Liver (tissue), 3 donors: ENCODE data around the gene GXYLT1.

ENCODE experiments used
- GABPA ChIP-seq, 2 donors: IDR thresholded peaks in 1 of 2; conservative IDR thresholded peaks in 1 of 2; 2 replicates each; pipeline ENCODE4 v1.6.1; 2016; ENCODE audit warnings: antibody characterized with exemption in 2 of 2, mild to moderate bottlenecking in 1 of 2, moderate library complexity in 1 of 2
- TAF1 ChIP-seq: conservative IDR thresholded peaks from 2 replicates; pipeline ENCODE4 v1.6.1; 2016; ENCODE audit warnings: antibody characterized with exemption, mild to moderate bottlenecking
- YY1 ChIP-seq: IDR thresholded peaks from 2 replicates; pipeline ENCODE4 v1.6.1; 2016; ENCODE audit warnings: antibody characterized with exemption, mild to moderate bottlenecking
- TF ChIP-seq, protein P1 (sequence below): fragments of 150-350 bp; IDR thresholded peaks from 2 replicates; pipeline ENCODE4 v1.5.1; 2017; ENCODE audit warnings: improper control_type of control experiment, low read depth, low read length; ENCODE audit not compliant: missing input control
- TF ChIP-seq, protein P2 (sequence below): IDR thresholded peaks from 2 replicates; pipeline ENCODE4 v1.6.1; 2016; ENCODE audit warnings: antibody characterized with exemption, mild to moderate bottlenecking
- donor health status: healthy.
- donor health status: healthy.

DNA sequence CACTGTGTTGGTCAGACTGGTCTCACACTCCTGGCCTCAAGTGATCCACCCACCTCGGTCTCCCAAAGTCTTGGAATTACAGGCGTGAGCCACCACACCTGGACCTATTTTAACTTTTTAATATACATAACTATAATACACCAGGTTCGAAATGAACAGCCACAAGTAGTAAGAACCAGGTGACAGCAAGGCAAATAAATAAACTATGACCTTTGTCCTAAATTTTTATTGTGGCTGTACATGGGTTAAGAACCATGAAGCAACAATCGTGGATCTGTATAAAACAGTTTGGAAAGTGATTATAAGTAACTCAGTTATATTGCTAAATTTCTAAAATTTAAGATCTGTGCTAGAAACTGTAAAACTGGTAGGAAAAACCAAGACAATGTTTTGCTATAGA lies 41.5 kb downstream of the GXYLT1 start:
- TF ChIP-seq, protein P1, sequence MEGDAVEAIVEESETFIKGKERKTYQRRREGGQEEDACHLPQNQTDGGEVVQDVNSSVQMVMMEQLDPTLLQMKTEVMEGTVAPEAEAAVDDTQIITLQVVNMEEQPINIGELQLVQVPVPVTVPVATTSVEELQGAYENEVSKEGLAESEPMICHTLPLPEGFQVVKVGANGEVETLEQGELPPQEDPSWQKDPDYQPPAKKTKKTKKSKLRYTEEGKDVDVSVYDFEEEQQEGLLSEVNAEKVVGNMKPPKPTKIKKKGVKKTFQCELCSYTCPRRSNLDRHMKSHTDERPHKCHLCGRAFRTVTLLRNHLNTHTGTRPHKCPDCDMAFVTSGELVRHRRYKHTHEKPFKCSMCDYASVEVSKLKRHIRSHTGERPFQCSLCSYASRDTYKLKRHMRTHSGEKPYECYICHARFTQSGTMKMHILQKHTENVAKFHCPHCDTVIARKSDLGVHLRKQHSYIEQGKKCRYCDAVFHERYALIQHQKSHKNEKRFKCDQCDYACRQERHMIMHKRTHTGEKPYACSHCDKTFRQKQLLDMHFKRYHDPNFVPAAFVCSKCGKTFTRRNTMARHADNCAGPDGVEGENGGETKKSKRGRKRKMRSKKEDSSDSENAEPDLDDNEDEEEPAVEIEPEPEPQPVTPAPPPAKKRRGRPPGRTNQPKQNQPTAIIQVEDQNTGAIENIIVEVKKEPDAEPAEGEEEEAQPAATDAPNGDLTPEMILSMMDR, result no peak
- TF ChIP-seq TAF1, result no peak
- TF ChIP-seq YY1, result no peak
- no peak for TF ChIP-seq GABPA (IDR thresholded peaks at IDR 0.05 in 1 of 2, conservative IDR thresholded peaks at IDR 0.05 in 1 of 2)
- TF ChIP-seq, protein P2, sequence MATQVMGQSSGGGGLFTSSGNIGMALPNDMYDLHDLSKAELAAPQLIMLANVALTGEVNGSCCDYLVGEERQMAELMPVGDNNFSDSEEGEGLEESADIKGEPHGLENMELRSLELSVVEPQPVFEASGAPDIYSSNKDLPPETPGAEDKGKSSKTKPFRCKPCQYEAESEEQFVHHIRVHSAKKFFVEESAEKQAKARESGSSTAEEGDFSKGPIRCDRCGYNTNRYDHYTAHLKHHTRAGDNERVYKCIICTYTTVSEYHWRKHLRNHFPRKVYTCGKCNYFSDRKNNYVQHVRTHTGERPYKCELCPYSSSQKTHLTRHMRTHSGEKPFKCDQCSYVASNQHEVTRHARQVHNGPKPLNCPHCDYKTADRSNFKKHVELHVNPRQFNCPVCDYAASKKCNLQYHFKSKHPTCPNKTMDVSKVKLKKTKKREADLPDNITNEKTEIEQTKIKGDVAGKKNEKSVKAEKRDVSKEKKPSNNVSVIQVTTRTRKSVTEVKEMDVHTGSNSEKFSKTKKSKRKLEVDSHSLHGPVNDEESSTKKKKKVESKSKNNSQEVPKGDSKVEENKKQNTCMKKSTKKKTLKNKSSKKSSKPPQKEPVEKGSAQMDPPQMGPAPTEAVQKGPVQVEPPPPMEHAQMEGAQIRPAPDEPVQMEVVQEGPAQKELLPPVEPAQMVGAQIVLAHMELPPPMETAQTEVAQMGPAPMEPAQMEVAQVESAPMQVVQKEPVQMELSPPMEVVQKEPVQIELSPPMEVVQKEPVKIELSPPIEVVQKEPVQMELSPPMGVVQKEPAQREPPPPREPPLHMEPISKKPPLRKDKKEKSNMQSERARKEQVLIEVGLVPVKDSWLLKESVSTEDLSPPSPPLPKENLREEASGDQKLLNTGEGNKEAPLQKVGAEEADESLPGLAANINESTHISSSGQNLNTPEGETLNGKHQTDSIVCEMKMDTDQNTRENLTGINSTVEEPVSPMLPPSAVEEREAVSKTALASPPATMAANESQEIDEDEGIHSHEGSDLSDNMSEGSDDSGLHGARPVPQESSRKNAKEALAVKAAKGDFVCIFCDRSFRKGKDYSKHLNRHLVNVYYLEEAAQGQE, result no peak
